Endothelial cell of umbilical vein (primary cell): Measurements from ENCODE around the gene ZNF85. TPM values are rescaled to one million over a fixed set of nuclear protein-coding genes. Genes with fewer than 3 reads are reported as not detected.

Experiments
- BruUV-seq: library from RNA; stranded (reverse); fragments of 400-500 nt; replicated peaks from 2 replicates; lab custom pipeline; 2021; lab: Mats Ljungman, UMichigan
- CTCF ChIA-PET: fragments of 300-600, 350-600 bp; sonication (Branson Sonifier 250); formaldehyde crosslinking; loops from one replicate; lab custom pipeline; 2021; ENCODE audit warnings: antibody characterized with exemption, inconsistent platforms; lab: Charles Lee
- POLR2A ChIA-PET: fragments of 300-600, 350-600 bp; sonication (Branson Sonifier 250); formaldehyde crosslinking; loops from one replicate; lab custom pipeline; 2021; ENCODE audit warnings: antibody characterized with exemption, inconsistent platforms; lab: Charles Lee
- DNase-seq: peaks from one replicate; pipeline ENCODE4 v3.0.0-alpha.2; 2011; ENCODE audit warnings: low read depth, low spot score
- FAIRE-seq: peaks from 2 replicates; lab custom pipeline; 2011; peaks lifted over from hg19 to GRCh38; lab: Jason Lieb, UNC
- H2AFZ ChIP-seq: 2 replicates; pipeline ENCODE4 v1.6.0; 2012; ENCODE audit warnings: low read depth, low read length, control low read depth, inconsistent platforms
- H3K27ac ChIP-seq: 2 replicates; pipeline ENCODE4 v1.5.1; 2011; ENCODE audit warnings: low read depth, mild to moderate bottlenecking, control low read depth, low read length, moderate library complexity; ENCODE audit not compliant: insufficient read depth
- H3K27me3 ChIP-seq, 2 experiments: 2 replicates each; pipeline versions ENCODE4 v1.6.0 to v1.6.1; 2011; ENCODE audit warnings: low read length in 2 of 2, mixed read lengths in 1 of 2; ENCODE audit not compliant: control insufficient read depth in 2 of 2, insufficient read depth in 2 of 2
- H3K36me3 ChIP-seq, 2 experiments: 2 replicates in 1 of 2; 3 replicates in 1 of 2; pipeline ENCODE4 v1.5.1; 2011; ENCODE audit warnings: low read length in 2 of 2, mild to moderate bottlenecking in 1 of 2, moderate library complexity in 1 of 2; ENCODE audit not compliant: control insufficient read depth in 2 of 2, insufficient read depth in 2 of 2; ENCODE audit errors: extremely low read depth in 1 of 2
- H3K4me1 ChIP-seq: 3 replicates; pipeline ENCODE4 v1.5.1; 2011; ENCODE audit warnings: mild to moderate bottlenecking, low read length; ENCODE audit not compliant: control insufficient read depth, insufficient read depth; ENCODE audit errors: extremely low read depth
- H3K4me2 ChIP-seq: 2 replicates; pipeline ENCODE4 v1.6.1; 2011; ENCODE audit warnings: low read length, control low read depth, mixed read lengths; ENCODE audit not compliant: insufficient read depth
- H3K4me3 ChIP-seq, 3 experiments: fragments of 200-600 bp in 1 of 3; sonication (generic), shearing (Covaris generic) in 1 of 3; replicated peaks in 1 of 3; 2 replicates each; pipeline ENCODE4 v1.5.1; 2011 to 2016; ENCODE audit warnings: control low read depth in 3 of 3, low read length in 3 of 3, mild to moderate bottlenecking in 2 of 3, inconsistent platforms in 1 of 3, low read depth in 1 of 3, moderate library complexity in 1 of 3; ENCODE audit not compliant: insufficient read depth in 1 of 3
- H3K79me2 ChIP-seq: 2 replicates; pipeline ENCODE4 v1.6.0; 2012; ENCODE audit warnings: low read length, inconsistent platforms; ENCODE audit not compliant: control insufficient read depth, insufficient read depth
- H3K9ac ChIP-seq: replicated peaks from 2 replicates; pipeline ENCODE3; 2011; ENCODE audit warnings: low read length, control low read depth; ENCODE audit not compliant: insufficient read depth; ENCODE audit errors: extremely low read depth
- H3K9me1 ChIP-seq: replicated peaks from 3 replicates; pipeline ENCODE4 v1.6.0; 2011; ENCODE audit warnings: mild to moderate bottlenecking, low read length; ENCODE audit not compliant: control insufficient read depth, insufficient read depth; ENCODE audit errors: extremely low read depth
- H3K9me3 ChIP-seq: replicated peaks from 2 replicates; pipeline ENCODE4 v1.5.1; 2012; ENCODE audit warnings: low read length, inconsistent platforms; ENCODE audit not compliant: control insufficient read depth, insufficient read depth
- H4K20me1 ChIP-seq: replicated peaks from 2 replicates; pipeline ENCODE3; 2011; ENCODE audit warnings: mild to moderate bottlenecking, low read length; ENCODE audit not compliant: control insufficient read depth, insufficient read depth; ENCODE audit errors: extremely low read depth
- FOS ChIP-seq: IDR thresholded peaks from 2 replicates; pipeline ENCODE4 v1.6.1; 2011; ENCODE audit warnings: mild to moderate bottlenecking, low read length, moderate library complexity, borderline replicate concordance; ENCODE audit not compliant: insufficient read depth
- POLR2A ChIP-seq: IDR thresholded peaks from 2 replicates; pipeline ENCODE4 v1.6.1; 2012; ENCODE audit warnings: low read depth, mild to moderate bottlenecking, control low read depth, low read length
- dilution Hi-C: fragments of 300-500 bp; cut with MboI; formaldehyde crosslinking; loops from one replicate; pipeline ENCODE4 v1.15.0; 2019; ENCODE audit warnings: low sequenced_read_pairs; ENCODE audit not compliant: extremely low pct_ligation_motif_present
- intact Hi-C: fragments of 100-400 bp; cut with micrococcal nuclease; formaldehyde crosslinking; loops from one replicate; pipeline ENCODE4 v1.10.0; 2022
- polyA plus RNA-seq, 4 experiments: library from polyadenylated mRNA; depleted of rRNA in 3 of 4; stranded (reverse) in 3 of 4; unstranded in 1 of 4; fragments of >200 nt; gene quantifications; 2 replicates each; pipeline versions ENCODE4 v1.2.1 to v1.2.3, GENCODE V29; 2011 to 2012; ENCODE audit warnings: missing spikeins in 1 of 4
- total RNA-seq: library from RNA; stranded (reverse); gene quantifications from 2 replicates; pipeline ENCODE4 v1.2.3, GENCODE V29; 2021

Gene ZNF85
- total and polyA plus RNA-seq, 2 donors (not counting 3 experiments of a cell fraction or from before 2014, with no cell fraction given) = 3.4 to 9.5 TPM

GRCh38 chr19:20999731-21000352 is 76.8 kb downstream of the ZNF85 start:
- no peaks in the 10 kb centered on the region for H3K79me2 ChIP-seq
- H4K20me1 ChIP-seq = no peaks in the 10 kb centered on the region
- no peak overlapping the region for H3K9ac ChIP-seq
- TF ChIP-seq FOS = no peak
- TF ChIP-seq POLR2A = no peak
- DNase-seq (peak; percentile 12), FAIRE-seq (no peak)
- no peak overlapping the region for H3K27ac ChIP-seq
- no peaks in the 10 kb centered on the region for H3K9me3 ChIP-seq
- no peak overlapping the region for H2AFZ ChIP-seq
- no peaks in the 10 kb centered on the region for H3K27me3 ChIP-seq
- intact Hi-C loops = no loop called here
- H3K4me2 ChIP-seq = no peak overlapping the region
- H3K36me3 ChIP-seq = no peaks in the 10 kb centered on the region
- H3K4me3 ChIP-seq = no peak overlapping the region
- no peaks in the 10 kb centered on the region for H3K9me1 ChIP-seq
- no TSS peak for BruUV-seq
- ChIA-PET POLR2A (no interaction called here), CTCF (no interaction called here)
- dilution Hi-C loops = no loop called here
- H3K4me1 ChIP-seq = no peaks in the 10 kb centered on the region

Other genes starting within 250 kb of the ZNF85 start
- gene ZNF66, start 146.9 kb upstream of the ZNF85 start, total RNA-seq = 4.0 and 4.5 TPM in 2 replicates
- 1.1 and 1.5 TPM in 2 replicates for gene ZNF66, start 146.9 kb upstream of the ZNF85 start, polyA plus RNA-seq
- 11.1 and 13.4 TPM in 2 replicates for gene ZNF430, start 97.4 kb downstream of the ZNF85 start, total RNA-seq
- gene ZNF430, start 97.4 kb downstream of the ZNF85 start, polyA plus RNA-seq = 5.0 and 7.0 TPM in 2 replicates
- 11.2 and 15.0 TPM in 2 replicates for gene ZNF714, start 159.0 kb downstream of the ZNF85 start, total RNA-seq
- 3.2 and 3.4 TPM in 2 replicates for gene ZNF714, start 159.0 kb downstream of the ZNF85 start, polyA plus RNA-seq
- gene ZNF431, start 218.8 kb downstream of the ZNF85 start, total RNA-seq = 10.7 and 12.0 TPM in 2 replicates
- 1.8 and 3.5 TPM in 2 replicates for gene ZNF431, start 218.8 kb downstream of the ZNF85 start, polyA plus RNA-seq